ENCODE results near the gene AGPS.
"Not testable (repeated sequence)": the region's sequence is repeated elsewhere in the genome, so short reads cannot be mapped to it uniquely, and the experiment has no call there.

Gene AGPS

GRCh38 chr2:177424620-177425019 is 32.0 kb downstream of the AGPS start:
- not testable (repeated sequence) for DNase-seq

GRCh38 chr2:177427316-177427715 is 34.7 kb downstream of the AGPS start:
- DNase-seq, result no peak

- not testable (repeated sequence) for DNase-seq
These were observed 35.4 kb downstream of the AGPS start for GRCh38 chr2:177427936-177428335.

GRCh38 chr2:177429688-177430325 is 37.2 kb downstream of the AGPS start:
- DNase-seq, result no peak

- DNase-seq, result no peak
These were observed 37.8 kb downstream of the AGPS start for GRCh38 chr2:177430411-177430810.

- DNase-seq, result not testable (repeated sequence)
These were observed 38.6 kb downstream of the AGPS start for GRCh38 chr2:177431111-177431725.

- DNase-seq, result no peak
These were observed 40.1 kb downstream of the AGPS start for GRCh38 chr2:177432703-177433102.

GRCh38 chr2:177433402-177433801 is 40.8 kb downstream of the AGPS start:
- DNase-seq, result no peak

- no peak for DNase-seq
These were observed 41.9 kb downstream of the AGPS start for GRCh38 chr2:177434475-177434874.

- no peak for DNase-seq
These were observed 52.6 kb downstream of the AGPS start for GRCh38 chr2:177445200-177445599.

GRCh38 chr2:177448031-177448430 is 55.5 kb downstream of the AGPS start:
- no peak for DNase-seq

GRCh38 chr2:177449159-177449558 is 56.6 kb downstream of the AGPS start:
- DNase-seq, result no peak

GRCh38 chr2:177455187-177455586 is 62.6 kb downstream of the AGPS start:
- DNase-seq, result no peak

GRCh38 chr2:177459756-177460155 is 67.2 kb downstream of the AGPS start:
- DNase-seq, result not testable (repeated sequence)

- DNase-seq, result no peak
These were observed 68.5 kb downstream of the AGPS start for GRCh38 chr2:177460973-177461585.

- DNase-seq, result no peak
These were observed 72.0 kb downstream of the AGPS start for GRCh38 chr2:177464549-177464948.

GRCh38 chr2:177465400-177466138 is 73.0 kb downstream of the AGPS start:
- DNase-seq, result no peak

- DNase-seq, result no peak
These were observed 74.0 kb downstream of the AGPS start for GRCh38 chr2:177466337-177467195.

- no peak for DNase-seq
These were observed 75.1 kb downstream of the AGPS start for GRCh38 chr2:177467646-177468045.

GRCh38 chr2:177471990-177472389 is 79.4 kb downstream of the AGPS start:
- DNase-seq, result no peak

GRCh38 chr2:177474301-177474700 is 81.7 kb downstream of the AGPS start:
- DNase-seq, result no peak

- DNase-seq, result no peak
These were observed 82.4 kb downstream of the AGPS start for GRCh38 chr2:177474998-177475397.

GRCh38 chr2:177476897-177477296 is 84.3 kb downstream of the AGPS start:
- no peak for DNase-seq
